Upper lobe of left lung (tissue), 4 donors: ENCODE data around the gene SNN.

ENCODE experiments used
- EP300 ChIP-seq, 4 donors: sonication (generic); formaldehyde crosslinking; IDR thresholded peaks; one replicate each; pipeline ENCODE4 v1.5.1; 2017; ENCODE audit warnings: antibody characterized with exemption in 4 of 4, control low read depth in 2 of 4
- POLR2A ChIP-seq, 4 donors: fragments of 450-650 bp; IDR thresholded peaks; one replicate each; pipeline ENCODE4 v1.5.1; 2016 to 2017; ENCODE audit warnings: antibody characterized with exemption in 4 of 4, mild to moderate bottlenecking in 2 of 4
- POLR2AphosphoS5 ChIP-seq, 2 donors: sonication (generic); formaldehyde crosslinking; IDR thresholded peaks; one replicate each; pipeline ENCODE4 v1.5.1; 2017; ENCODE audit warnings: antibody characterized with exemption in 2 of 2
- TF ChIP-seq, protein P1 (sequence below), 6 experiments: fragments of 450-650 bp in 4 of 6; fragments of 200-600 bp in 2 of 6; sonication (generic) in 2 of 6; IDR thresholded peaks; one replicate each; pipeline ENCODE4 v1.5.1; 2016 to 2019; ENCODE audit warnings: antibody characterized with exemption in 6 of 6

GRCh38 chr16:11686713-11687380, 18.6 kb downstream of the SNN start:
- TF ChIP-seq, protein P1, sequence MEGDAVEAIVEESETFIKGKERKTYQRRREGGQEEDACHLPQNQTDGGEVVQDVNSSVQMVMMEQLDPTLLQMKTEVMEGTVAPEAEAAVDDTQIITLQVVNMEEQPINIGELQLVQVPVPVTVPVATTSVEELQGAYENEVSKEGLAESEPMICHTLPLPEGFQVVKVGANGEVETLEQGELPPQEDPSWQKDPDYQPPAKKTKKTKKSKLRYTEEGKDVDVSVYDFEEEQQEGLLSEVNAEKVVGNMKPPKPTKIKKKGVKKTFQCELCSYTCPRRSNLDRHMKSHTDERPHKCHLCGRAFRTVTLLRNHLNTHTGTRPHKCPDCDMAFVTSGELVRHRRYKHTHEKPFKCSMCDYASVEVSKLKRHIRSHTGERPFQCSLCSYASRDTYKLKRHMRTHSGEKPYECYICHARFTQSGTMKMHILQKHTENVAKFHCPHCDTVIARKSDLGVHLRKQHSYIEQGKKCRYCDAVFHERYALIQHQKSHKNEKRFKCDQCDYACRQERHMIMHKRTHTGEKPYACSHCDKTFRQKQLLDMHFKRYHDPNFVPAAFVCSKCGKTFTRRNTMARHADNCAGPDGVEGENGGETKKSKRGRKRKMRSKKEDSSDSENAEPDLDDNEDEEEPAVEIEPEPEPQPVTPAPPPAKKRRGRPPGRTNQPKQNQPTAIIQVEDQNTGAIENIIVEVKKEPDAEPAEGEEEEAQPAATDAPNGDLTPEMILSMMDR (IDR thresholded peaks at IDR 0.05), result no peak
- TF ChIP-seq POLR2A (IDR thresholded peaks at IDR 0.05), result no peak
- TF ChIP-seq EP300 (IDR thresholded peaks at IDR 0.05), result no peak
- TF ChIP-seq POLR2AphosphoS5 (IDR thresholded peaks at IDR 0.05), result no peak
